ENCODE results near the gene MICA.
"Not testable (repeated sequence)": the region's sequence is repeated elsewhere in the genome, so short reads cannot be mapped to it uniquely, and the experiment has no call there.

DNA sequence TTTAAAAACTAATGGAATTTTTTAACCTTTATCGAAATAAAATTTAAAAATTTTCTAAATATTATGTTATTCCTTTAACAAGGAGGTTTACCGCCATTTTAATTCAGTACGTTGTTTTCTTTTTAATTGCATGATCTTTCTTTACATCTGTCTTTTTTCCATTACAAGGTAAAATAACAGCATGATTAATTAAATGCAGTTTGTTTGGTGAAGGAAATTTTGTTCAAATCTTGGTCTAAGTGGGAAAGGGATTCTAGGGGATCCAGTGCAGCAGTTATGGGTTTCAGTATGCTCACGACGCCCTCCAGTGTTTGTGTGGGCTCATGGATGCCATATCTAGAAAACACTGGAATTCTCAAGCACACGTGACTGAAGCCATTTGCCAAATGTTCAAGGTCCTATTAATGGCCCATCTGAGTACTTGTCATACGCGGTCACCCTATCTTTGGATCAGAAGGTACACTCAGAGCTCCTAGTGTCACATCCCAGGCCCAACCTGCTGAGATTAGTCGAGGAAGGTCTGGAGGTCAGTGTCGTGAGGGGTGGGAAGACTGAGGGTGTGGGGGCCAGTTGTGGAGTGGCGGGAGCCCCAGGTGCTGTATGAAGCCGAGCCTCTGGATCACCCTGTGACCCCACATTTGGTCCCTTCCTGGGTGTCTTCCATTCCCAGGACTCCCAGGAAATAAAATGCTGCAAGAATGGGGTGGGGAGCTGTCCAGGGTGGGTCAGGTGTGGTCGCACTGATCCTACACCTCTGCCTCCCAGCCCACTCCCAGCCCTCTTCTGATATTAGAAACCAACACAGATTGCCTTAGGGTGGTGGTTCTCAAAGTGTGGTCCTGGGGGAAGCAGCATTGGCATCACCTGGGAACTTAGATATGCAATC is 14.2 kb upstream of the MICA start:
- TF ChIP-seq FOXM1 (IDR thresholded peaks at IDR 0.05; ENCODE audit: borderline replicate concordance); SP1 (IDR thresholded peaks at IDR 0.05); L3MBTL2 (conservative IDR thresholded peaks at IDR 0.05); FOXK2 (IDR thresholded peaks at IDR 0.05); SUZ12 (IDR thresholded peaks at IDR 0.05); FOXA1 (IDR thresholded peaks at IDR 0.05); TARDBP (IDR thresholded peaks at IDR 0.05); CTBP1 (IDR thresholded peaks at IDR 0.05; ENCODE audit: borderline replicate concordance); ZNF384 (IDR thresholded peaks at IDR 0.05): not testable (repeated sequence)
- TF ChIP-seq, protein P1, sequence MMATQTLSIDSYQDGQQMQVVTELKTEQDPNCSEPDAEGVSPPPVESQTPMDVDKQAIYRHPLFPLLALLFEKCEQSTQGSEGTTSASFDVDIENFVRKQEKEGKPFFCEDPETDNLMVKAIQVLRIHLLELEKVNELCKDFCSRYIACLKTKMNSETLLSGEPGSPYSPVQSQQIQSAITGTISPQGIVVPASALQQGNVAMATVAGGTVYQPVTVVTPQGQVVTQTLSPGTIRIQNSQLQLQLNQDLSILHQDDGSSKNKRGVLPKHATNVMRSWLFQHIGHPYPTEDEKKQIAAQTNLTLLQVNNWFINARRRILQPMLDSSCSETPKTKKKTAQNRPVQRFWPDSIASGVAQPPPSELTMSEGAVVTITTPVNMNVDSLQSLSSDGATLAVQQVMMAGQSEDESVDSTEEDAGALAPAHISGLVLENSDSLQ (IDR thresholded peaks at IDR 0.05): not testable (repeated sequence)

Data from HEK293T (cell line).